NCI-H524 treated with DMSO at 0.1 percent for 48 hours (cell line): ENCODE results near the gene ERP44.
"Not testable (repeated sequence)": the region's sequence is repeated elsewhere in the genome, so short reads cannot be mapped to it uniquely, and the experiment has no call there.

Experiments used
- DNase-seq: peaks from one replicate; lab custom pipeline; 2025; lab: John Stamatoyannopoulos, UW

The ERP44 gene

GRCh38 chr9:100011062-100011681, 87.6 kb downstream of the ERP44 start:
- peak; percentile 25 for DNase-seq

- DNase-seq: no peak
Measured at GRCh38 chr9:99999797-100000196, 99.0 kb downstream of the ERP44 start.

GRCh38 chr9:99998866-99999265, 99.9 kb downstream of the ERP44 start:
- DNase-seq: no peak

GRCh38 chr9:99998266-99998665, 100.5 kb downstream of the ERP44 start:
- DNase-seq: no peak

GRCh38 chr9:99990508-99990907, 108.3 kb downstream of the ERP44 start:
- DNase-seq: not testable (repeated sequence)

GRCh38 chr9:99986642-99987041, 112.2 kb downstream of the ERP44 start:
- no peak for DNase-seq

- DNase-seq: no peak
Measured at GRCh38 chr9:99980598-99980997, 118.2 kb downstream of the ERP44 start.

GRCh38 chr9:99978221-99978620, 120.6 kb downstream of the ERP44 start:
- DNase-seq: no peak

- DNase-seq: no peak
Measured at GRCh38 chr9:99977033-99977792, 121.6 kb downstream of the ERP44 start.

GRCh38 chr9:99973455-99973854, 125.3 kb downstream of the ERP44 start:
- no peak for DNase-seq

- DNase-seq: no peak
Measured at GRCh38 chr9:99971410-99971809, 127.4 kb downstream of the ERP44 start.

- no peak for DNase-seq
Measured at GRCh38 chr9:99970481-99970880, 128.3 kb downstream of the ERP44 start.

- DNase-seq: no peak
Measured at GRCh38 chr9:99967457-99967856, 131.3 kb downstream of the ERP44 start.

GRCh38 chr9:99966716-99967115, 132.1 kb downstream of the ERP44 start:
- DNase-seq: no peak

GRCh38 chr9:99966001-99966400, 132.8 kb downstream of the ERP44 start:
- DNase-seq: no peak

GRCh38 chr9:99964336-99964735, 134.5 kb downstream of the ERP44 start:
- DNase-seq: no peak

GRCh38 chr9:99962680-99963261, 136.0 kb downstream of the ERP44 start:
- DNase-seq: no peak

- no peak for DNase-seq
Measured at GRCh38 chr9:99955606-99956005, 143.2 kb downstream of the ERP44 start.

GRCh38 chr9:99954819-99955218, 144.0 kb downstream of the ERP44 start:
- DNase-seq: no peak

GRCh38 chr9:99953861-99954507, 144.8 kb downstream of the ERP44 start:
- no peak for DNase-seq

GRCh38 chr9:99948896-99949295, 149.9 kb downstream of the ERP44 start:
- DNase-seq: no peak

GRCh38 chr9:99948482-99948881, 150.3 kb downstream of the ERP44 start:
- no peak for DNase-seq

GRCh38 chr9:99947395-99947794, 151.4 kb downstream of the ERP44 start:
- DNase-seq: no peak
